HEK293 (cell line): ENCODE results near the gene TMED4.

Experiments
- CTCF ChIP-seq: fragments of 450-650 bp; formaldehyde crosslinking; IDR thresholded peaks from 2 replicates; pipeline ENCODE4 v1.5.1; 2016; ENCODE audit warnings: missing biosample characterization, missing genetic modification characterization
- TCF7L2 ChIP-seq: IDR thresholded peaks from 2 replicates; pipeline ENCODE4 v1.6.1; 2011; ENCODE audit warnings: low read depth, mild to moderate bottlenecking, inconsistent platforms, low read length, moderate library complexity, borderline replicate concordance
- ZNF335 ChIP-seq: fragments of 450-650 bp; formaldehyde crosslinking; conservative IDR thresholded peaks from 2 replicates; pipeline ENCODE4 v1.5.1; 2016; ENCODE audit warnings: missing biosample characterization, missing genetic modification characterization
- ZNF76 ChIP-seq: fragments of 450-650 bp; formaldehyde crosslinking; IDR thresholded peaks from 2 replicates; pipeline ENCODE4; 2016; ENCODE audit warnings: low read depth, missing biosample characterization, missing genetic modification characterization, borderline replicate concordance

GRCh38 chr7:44547536-44548231, 34.3 kb downstream of the TMED4 start:
- TF ChIP-seq ZNF76 (tag by site-specific recombination) (no peak), TCF7L2 (no peak), ZNF335 (tag by site-specific recombination) (no peak), CTCF (tag by site-specific recombination) (no peak)
